ENCODE results near the gene ASAP3. TPM values are rescaled to one million over a fixed set of nuclear protein-coding genes. Genes with fewer than 3 reads are reported as not detected.

Gene ASAP3
- total RNA-seq, 2 experiments from 2014 or later: 0.50 to 1.3 TPM

DNA sequence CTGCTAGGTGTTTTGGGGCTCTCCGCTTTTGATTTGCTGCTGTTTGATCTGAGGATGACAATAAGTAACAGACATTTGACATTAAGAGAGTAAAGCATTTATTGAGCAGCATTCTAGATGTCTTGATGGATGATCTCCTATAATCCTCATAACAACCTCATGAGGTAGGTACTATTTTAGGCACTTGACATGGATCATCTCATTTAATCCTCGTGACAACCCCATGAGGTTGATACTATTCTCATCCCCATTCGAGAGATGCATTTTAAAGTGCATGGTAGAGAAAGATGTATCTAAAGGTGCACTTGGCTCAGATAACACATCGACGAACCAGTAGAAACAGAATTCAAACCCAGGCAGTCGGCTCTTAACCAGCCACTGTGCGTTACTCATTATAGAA is 86.1 kb downstream of the ASAP3 start:
- DNase-seq (no peak), ATAC-seq (ENCODE audit: low read depth) (no peak)
- no peak overlapping the region for H3K27ac Mint-ChIP-seq
- H3K9me3 Mint-ChIP-seq: no peaks in the 10 kb centered on the region
- peaks cover 6% of the 10 kb centered on the region for H3K36me3 Mint-ChIP-seq
- peaks cover 3% of the 10 kb centered on the region for H3K4me1 Mint-ChIP-seq
- H3K27me3 Mint-ChIP-seq: no peaks in the 10 kb centered on the region
- POLR2A ChIA-PET: no interaction called here
- H3K4me3 Mint-ChIP-seq: no peak overlapping the region

DNA sequence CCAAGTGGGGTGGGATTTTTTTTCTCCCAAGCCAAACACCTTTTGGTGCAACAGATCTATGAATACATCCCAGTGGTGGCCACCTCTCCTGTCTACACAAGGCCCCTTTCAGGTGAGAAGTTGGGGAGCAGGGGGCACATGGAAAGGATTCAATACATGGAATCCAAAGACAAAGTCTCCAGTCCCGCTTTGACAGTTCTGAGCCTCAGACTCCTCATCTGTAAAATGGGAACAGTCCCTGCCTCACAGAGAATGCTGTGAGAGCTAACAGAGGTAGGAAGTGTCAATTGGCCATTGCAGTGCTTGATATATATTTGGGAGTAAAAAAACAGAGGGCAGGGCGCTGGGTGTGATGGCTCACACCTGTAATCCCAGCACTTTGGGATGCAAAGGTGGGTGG is 87.6 kb downstream of the ASAP3 start:
- DNase-seq (no peak), ATAC-seq (ENCODE audit: low read depth) (no peak)
- Mint-ChIP-seq H3K27ac (no peak overlapping the region), H3K27me3 (no peaks in the 10 kb centered on the region), H3K4me1 (peaks cover 3% of the 10 kb centered on the region), H3K4me3 (no peak overlapping the region), H3K36me3 (peaks cover 6% of the 10 kb centered on the region), H3K9me3 (no peaks in the 10 kb centered on the region)
- POLR2A ChIA-PET: interaction anchor here (0.6 kb wide), 1 partner anchor 463 kb away, joined by 3 read pairs; no protein-coding TSS in a partner anchor

DNA sequence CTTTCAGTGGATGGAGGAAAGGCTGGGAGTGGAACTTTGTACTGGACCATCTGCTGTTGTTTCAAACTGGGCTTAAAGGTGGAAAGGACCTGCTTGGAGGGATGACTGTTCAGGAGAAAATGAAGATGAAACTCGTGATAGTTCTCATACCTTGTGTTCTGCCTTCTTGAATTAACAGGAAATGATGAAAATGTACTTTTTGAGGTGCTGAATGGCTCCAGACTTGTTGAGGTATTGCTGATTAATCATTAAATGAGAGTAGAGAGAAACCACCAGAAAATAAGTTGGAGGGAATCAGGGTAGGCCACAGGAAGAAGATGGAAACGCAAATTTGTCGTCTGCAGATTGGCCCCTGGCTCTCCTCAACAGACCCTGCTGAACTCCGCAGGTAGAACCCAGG is 88.1 kb downstream of the ASAP3 start:
- ATAC-seq (ENCODE audit: low read depth) (no peak), DNase-seq (no peak)
- H3K4me3 Mint-ChIP-seq: no peak overlapping the region
- peaks cover 3% of the 10 kb centered on the region for H3K4me1 Mint-ChIP-seq
- POLR2A ChIA-PET: no interaction called here
- no peaks in the 10 kb centered on the region for H3K27me3 Mint-ChIP-seq
- peaks cover 6% of the 10 kb centered on the region for H3K36me3 Mint-ChIP-seq
- H3K27ac Mint-ChIP-seq: no peak overlapping the region
- H3K9me3 Mint-ChIP-seq: no peaks in the 10 kb centered on the region

GRCh38 chr1:23395154-23395724 is 88.7 kb downstream of the ASAP3 start:
- peaks cover 3% of the 10 kb centered on the region for H3K4me1 Mint-ChIP-seq
- H3K4me3 Mint-ChIP-seq: no peak overlapping the region
- POLR2A ChIA-PET: no interaction called here
- no peak overlapping the region for H3K27ac Mint-ChIP-seq
- DNase-seq (no peak), ATAC-seq (ENCODE audit: low read depth) (no peak)
- H3K9me3 Mint-ChIP-seq: no peaks in the 10 kb centered on the region
- peaks cover 4% of the 10 kb centered on the region for H3K36me3 Mint-ChIP-seq
- no peaks in the 10 kb centered on the region for H3K27me3 Mint-ChIP-seq

GRCh38 chr1:23394684-23395083 is 89.3 kb downstream of the ASAP3 start:
- POLR2A ChIA-PET: no interaction called here

DNA sequence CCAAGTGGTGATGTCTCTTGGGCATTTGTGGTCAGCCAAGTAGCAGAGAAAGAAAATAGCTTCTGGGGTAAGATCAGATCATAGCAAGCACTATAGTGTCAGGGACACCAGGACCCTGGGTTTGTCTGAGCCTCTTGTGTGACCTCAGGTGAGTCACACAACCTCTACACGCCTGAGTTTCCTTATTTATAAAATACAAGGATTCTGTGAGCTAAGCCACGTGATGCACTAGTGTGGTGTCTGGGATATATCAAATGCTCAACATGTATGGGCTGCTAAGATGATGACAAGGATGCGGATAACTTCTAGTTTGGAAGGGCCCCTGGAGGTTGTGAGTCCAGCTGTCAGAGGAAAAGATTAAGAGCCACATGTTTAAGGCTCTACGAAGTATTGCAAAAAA is 89.8 kb downstream of the ASAP3 start:
- no peak overlapping the region for H3K27ac Mint-ChIP-seq
- H3K4me3 Mint-ChIP-seq: no peak overlapping the region
- POLR2A ChIA-PET: no interaction called here
- no peak for DNase-seq
- H3K4me1 Mint-ChIP-seq: peaks cover 3% of the 10 kb centered on the region
- no peaks in the 10 kb centered on the region for H3K27me3 Mint-ChIP-seq
- ATAC-seq (ENCODE audit: low read depth): no peak
- H3K36me3 Mint-ChIP-seq: peaks cover 2% of the 10 kb centered on the region
- no peaks in the 10 kb centered on the region for H3K9me3 Mint-ChIP-seq

More at GRCh38 chr1:23394684-23395083, 89.3 kb downstream of the ASAP3 start:
- Mint-ChIP-seq H3K36me3 (peaks cover 2% of the 10 kb centered on the region), H3K4me1 (peaks cover 3% of the 10 kb centered on the region), H3K27me3 (no peaks in the 10 kb centered on the region), H3K9me3 (no peaks in the 10 kb centered on the region), H3K4me3 (no peak overlapping the region), H3K27ac (no peak overlapping the region)
- DNase-seq: no peak
- no peak for ATAC-seq (ENCODE audit: low read depth)

DNA sequence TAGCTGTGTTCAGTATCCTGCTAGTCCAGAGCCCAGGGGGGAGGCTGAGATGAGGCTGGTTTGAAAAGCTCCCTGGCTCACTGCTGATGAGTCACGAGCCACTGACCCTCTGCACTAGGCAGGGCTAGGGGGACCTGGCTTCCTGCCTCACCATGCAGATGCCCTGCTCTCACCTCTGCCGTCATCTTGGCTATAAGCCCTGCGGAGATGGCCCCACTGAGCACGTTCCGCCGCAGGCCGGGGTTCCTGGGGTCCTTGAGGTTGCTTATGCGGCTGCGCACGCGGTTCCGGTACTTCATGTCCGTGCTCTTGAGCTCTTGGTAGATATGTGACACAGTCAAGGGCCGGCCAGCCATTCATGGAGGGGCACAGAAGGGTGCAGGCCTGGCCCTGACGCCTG is 90.3 kb downstream of the ASAP3 start:
- Mint-ChIP-seq H3K4me1 (peaks cover 3% of the 10 kb centered on the region), H3K9me3 (no peaks in the 10 kb centered on the region), H3K36me3 (peaks cover 2% of the 10 kb centered on the region), H3K27ac (no peak overlapping the region), H3K27me3 (no peaks in the 10 kb centered on the region), H3K4me3 (no peak overlapping the region)
- DNase-seq: no peak
- POLR2A ChIA-PET: no interaction called here
- no peak for ATAC-seq (ENCODE audit: low read depth)

GRCh38 chr1:23392125-23392855 is 91.7 kb downstream of the ASAP3 start:
- H3K27ac Mint-ChIP-seq: no peak overlapping the region
- H3K4me3 Mint-ChIP-seq: no peak overlapping the region
- POLR2A ChIA-PET: no interaction called here
- no peaks in the 10 kb centered on the region for H3K9me3 Mint-ChIP-seq
- peaks cover 2% of the 10 kb centered on the region for H3K36me3 Mint-ChIP-seq
- ATAC-seq (ENCODE audit: low read depth) (no peak), DNase-seq (no peak)
- no peaks in the 10 kb centered on the region for H3K27me3 Mint-ChIP-seq
- H3K4me1 Mint-ChIP-seq: peaks cover 3% of the 10 kb centered on the region

DNA sequence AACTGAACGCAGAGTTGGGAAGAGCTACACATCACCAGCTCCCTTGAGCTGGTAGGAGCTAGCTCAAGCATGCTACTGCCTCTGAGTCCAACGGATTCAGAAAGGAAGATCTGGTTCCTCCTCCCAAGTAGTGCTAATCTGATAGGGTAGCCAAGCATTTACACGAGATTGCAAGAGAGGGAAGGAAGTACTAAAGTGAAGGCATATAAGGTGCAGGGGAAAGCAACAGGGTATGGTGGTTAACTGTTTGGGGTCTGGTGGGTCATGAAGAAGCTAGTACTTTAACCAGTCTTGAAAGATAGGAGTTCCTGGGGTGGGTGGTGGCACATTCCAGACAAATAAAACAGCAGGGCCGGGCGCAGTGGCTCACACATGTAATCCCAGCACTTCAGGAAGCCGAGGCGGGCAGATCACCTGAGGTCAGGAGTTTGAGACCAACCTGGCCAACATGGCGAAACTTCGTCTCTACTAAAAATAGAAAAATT is 94.1 kb downstream of the ASAP3 start:
- Mint-ChIP-seq H3K27me3 (no peaks in the 10 kb centered on the region), H3K36me3 (no peaks in the 10 kb centered on the region), H3K4me1 (no peaks in the 10 kb centered on the region), H3K27ac (no peak overlapping the region), H3K4me3 (no peak overlapping the region), H3K9me3 (no peaks in the 10 kb centered on the region)
- no peak for DNase-seq
- POLR2A ChIA-PET: no interaction called here
- ATAC-seq (ENCODE audit: low read depth): no peak

DNA sequence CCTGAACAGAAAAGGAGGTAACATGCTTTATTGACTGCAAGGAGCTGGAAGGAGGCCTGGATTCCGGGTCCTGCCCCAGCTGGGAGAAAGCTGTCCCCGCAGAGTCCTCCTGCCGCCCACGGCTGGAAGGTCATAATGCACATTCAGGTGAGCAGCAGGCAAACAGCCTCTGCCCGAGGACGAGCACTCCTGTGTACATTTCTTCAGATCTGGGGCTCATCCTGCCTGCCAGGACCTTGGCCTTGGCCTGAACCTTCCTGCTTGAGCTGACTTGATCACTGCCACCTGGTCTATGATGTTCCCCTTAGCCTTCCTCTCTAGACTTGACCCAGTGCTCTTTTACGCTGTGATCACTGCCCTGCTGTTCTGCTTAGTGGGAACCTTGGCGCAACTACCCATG is 96.5 kb downstream of the ASAP3 start:
- no peak overlapping the region for H3K4me3 Mint-ChIP-seq
- no peaks in the 10 kb centered on the region for H3K36me3 Mint-ChIP-seq
- no peak overlapping the region for H3K27ac Mint-ChIP-seq
- H3K27me3 Mint-ChIP-seq: no peaks in the 10 kb centered on the region
- H3K4me1 Mint-ChIP-seq: peaks cover 3% of the 10 kb centered on the region
- POLR2A ChIA-PET: no interaction called here
- H3K9me3 Mint-ChIP-seq: no peaks in the 10 kb centered on the region
- DNase-seq (no peak), ATAC-seq (ENCODE audit: low read depth) (no peak)

- no peaks in the 10 kb centered on the region for H3K27me3 Mint-ChIP-seq
- no peak overlapping the region for H3K27ac Mint-ChIP-seq
- POLR2A ChIA-PET: no interaction called here
- peaks cover 2% of the 10 kb centered on the region for H3K36me3 Mint-ChIP-seq
- ATAC-seq (ENCODE audit: low read depth) (no peak), DNase-seq (no peak)
- H3K4me1 Mint-ChIP-seq: peaks cover 3% of the 10 kb centered on the region
- no peak overlapping the region for H3K4me3 Mint-ChIP-seq
- H3K9me3 Mint-ChIP-seq: no peaks in the 10 kb centered on the region
Observed at GRCh38 chr1:23385119-23385621, 98.8 kb downstream of the ASAP3 start.

DNA sequence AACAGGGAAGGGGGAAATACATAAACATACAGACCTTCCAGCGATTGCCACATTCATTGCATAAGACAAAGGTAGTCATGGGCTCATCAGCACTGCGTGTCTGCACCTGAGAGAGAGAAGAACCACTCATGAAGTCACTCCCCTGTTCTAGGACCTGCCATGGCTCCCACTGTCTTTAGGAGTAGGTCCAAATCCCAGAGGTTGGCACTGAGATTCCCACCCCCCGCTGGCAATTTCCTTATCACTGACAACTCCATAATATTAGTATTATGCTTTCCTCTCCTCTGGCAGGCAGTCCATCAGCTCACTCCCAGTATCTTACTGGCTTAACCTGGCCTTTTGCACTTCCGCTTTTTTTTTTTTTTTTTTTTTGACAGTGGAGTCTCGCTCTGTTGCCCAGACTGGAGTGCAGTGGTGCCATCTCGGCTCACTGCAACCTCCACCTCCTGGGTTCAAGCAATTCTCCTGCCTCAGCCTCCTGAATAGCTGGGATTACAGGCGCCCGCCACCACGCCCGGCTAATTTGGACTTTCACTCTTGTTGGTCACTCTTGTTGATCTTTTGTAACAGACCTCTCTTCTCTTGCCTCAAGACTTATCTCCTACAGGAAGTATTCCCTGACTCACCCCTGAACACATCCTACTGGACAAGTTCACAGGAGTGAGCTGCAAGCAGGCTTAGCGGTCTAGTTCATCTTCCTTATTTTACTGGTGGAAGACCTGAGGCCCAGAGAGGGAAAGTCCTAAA is 99.5 kb downstream of the ASAP3 start:
- Mint-ChIP-seq H3K27me3 (no peaks in the 10 kb centered on the region), H3K4me3 (no peak overlapping the region), H3K36me3 (peaks cover 2% of the 10 kb centered on the region), H3K9me3 (no peaks in the 10 kb centered on the region), H3K4me1 (peaks cover 3% of the 10 kb centered on the region), H3K27ac (no peak overlapping the region)
- POLR2A ChIA-PET: no interaction called here
- DNase-seq (no peak), ATAC-seq (ENCODE audit: low read depth) (no peak)

GRCh38 chr1:23383577-23384311 is 100.2 kb downstream of the ASAP3 start:
- H3K36me3 Mint-ChIP-seq: peaks cover 2% of the 10 kb centered on the region
- no peak overlapping the region for H3K27ac Mint-ChIP-seq
- no peak overlapping the region for H3K4me3 Mint-ChIP-seq
- DNase-seq (no peak), ATAC-seq (ENCODE audit: low read depth) (no peak)
- H3K9me3 Mint-ChIP-seq: no peaks in the 10 kb centered on the region
- POLR2A ChIA-PET: no interaction called here
- H3K4me1 Mint-ChIP-seq: peaks cover 3% of the 10 kb centered on the region
- H3K27me3 Mint-ChIP-seq: no peaks in the 10 kb centered on the region

Measured in activated naive CD8-positive, alpha-beta T cell treated with anti-CD3 and anti-CD28 coated beads, Interleukin-2, amount 10 ng/mL, durations not matched to agents 7 days and 5 days (primary cell).